Epithelial cell of esophagus (primary cell): ENCODE results near the gene KRTAP9-3.

Source experiments
- DNase-seq: peaks from one replicate; pipeline ENCODE4 v3.0.0; 2010; ENCODE audit warnings: low read depth
- H3K4me3 ChIP-seq: 2 replicates; pipeline ENCODE4 v1.5.1; 2011; ENCODE audit warnings: mild to moderate bottlenecking, low read length, control low read depth
- CTCF ChIP-seq: IDR thresholded peaks from 2 replicates; pipeline ENCODE4 v1.5.1; 2011; ENCODE audit warnings: low read depth, mild to moderate bottlenecking, low read length, control low read depth, inconsistent platforms; ENCODE audit not compliant: insufficient read depth; ENCODE audit errors: missing control alignments

The KRTAP9-3 gene

DNA sequence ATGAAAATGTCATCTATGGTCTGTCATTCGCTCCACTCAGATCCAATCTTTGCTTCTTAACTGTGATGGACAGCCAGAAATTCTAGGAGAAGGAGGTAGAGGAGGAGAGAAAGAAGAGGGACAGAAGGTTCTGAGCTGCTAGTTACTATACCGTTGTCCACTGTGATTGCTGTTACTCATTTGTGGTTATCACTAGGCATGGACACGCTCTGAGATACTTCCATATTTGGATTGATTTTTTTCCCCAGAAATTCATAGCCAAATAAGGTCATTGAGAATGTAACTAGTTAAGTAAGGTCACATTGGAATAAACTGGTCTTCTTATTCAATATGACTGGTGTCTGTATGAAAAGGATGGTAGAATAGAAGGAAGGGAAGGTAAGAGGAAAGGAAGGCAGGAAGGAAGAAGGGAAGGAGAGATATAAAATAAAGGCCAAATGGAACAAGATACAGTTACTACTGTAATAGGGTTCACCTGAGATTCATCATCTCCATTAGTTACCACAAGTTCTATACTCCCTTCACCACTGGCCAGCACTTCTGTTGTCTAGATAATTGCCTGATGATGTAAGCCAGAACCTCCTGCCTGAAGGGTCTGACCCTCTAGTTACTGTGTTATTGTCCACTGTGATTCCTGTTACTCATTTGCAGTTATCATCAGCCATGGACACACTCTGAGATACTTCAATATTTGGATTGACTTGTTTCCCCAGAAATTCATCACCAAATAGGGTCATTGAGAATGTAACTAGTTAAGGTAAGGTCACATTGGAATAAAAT, 46.1 kb downstream of the KRTAP9-3 start:
- no peak overlapping the region for H3K4me3 ChIP-seq
- DNase-seq = no peak
- no peak for TF ChIP-seq CTCF
